Left renal cortex interstitium (tissue), 4 donors: ENCODE results near the gene LGALS3BP. TPM values are rescaled to one million over a fixed set of nuclear protein-coding genes. Genes with fewer than 3 reads are reported as not detected.
A peak's percentile ranks its signal among the peaks of the same experiment; 100 is the strongest.
"Not testable (repeated sequence)": the region's sequence is repeated elsewhere in the genome, so short reads cannot be mapped to it uniquely, and the experiment has no call there.

Source experiments
- DNase-seq, 4 donors: peaks; one replicate each; pipeline ENCODE4 v3.0.0-alpha.2; 2013; ENCODE audit warnings: low read depth in 4 of 4, low spot score in 2 of 4, missing footprints in 1 of 4
- polyA plus RNA-seq, 4 donors: library from polyadenylated mRNA; unstranded; fragments of 120-200 nt; gene quantifications; one replicate each; pipeline ENCODE4 v1.2.1, GENCODE V29; 2013; ENCODE audit not compliant: insufficient read length in 4 of 4

The LGALS3BP gene
- polyA plus RNA-seq, 4 donors: 116 to 170 (median 125) TPM

GRCh38 chr17:78945455-78945854 is 34.3 kb downstream of the LGALS3BP start:
- not testable (repeated sequence) for DNase-seq

- no peak for DNase-seq
These were observed 34.8 kb downstream of the LGALS3BP start for GRCh38 chr17:78944956-78945355.

- DNase-seq: no peak
These were observed 35.7 kb downstream of the LGALS3BP start for GRCh38 chr17:78944026-78944425.

GRCh38 chr17:78940708-78941107 is 39.0 kb downstream of the LGALS3BP start:
- no peak for DNase-seq

- DNase-seq: no peak
These were observed 39.5 kb downstream of the LGALS3BP start for GRCh38 chr17:78940258-78940657.

- no peak for DNase-seq
These were observed 40.1 kb downstream of the LGALS3BP start for GRCh38 chr17:78939615-78940014.

GRCh38 chr17:78937561-78937960 is 42.2 kb downstream of the LGALS3BP start:
- no peak for DNase-seq

- no peak for DNase-seq
These were observed 44.1 kb downstream of the LGALS3BP start for GRCh38 chr17:78935419-78936323.

- DNase-seq: no peak
These were observed 44.9 kb downstream of the LGALS3BP start for GRCh38 chr17:78934681-78935418.

- peak; percentile 74 to 90 (median 82) for DNase-seq
These were observed 45.7 kb downstream of the LGALS3BP start for GRCh38 chr17:78933959-78934568.

GRCh38 chr17:78933025-78933958 is 46.4 kb downstream of the LGALS3BP start:
- DNase-seq: no peak

- DNase-seq: no peak
These were observed 49.6 kb downstream of the LGALS3BP start for GRCh38 chr17:78929908-78930775.

GRCh38 chr17:78925662-78926555 is 53.8 kb downstream of the LGALS3BP start:
- DNase-seq: peak in 1 of 4 donors; percentile 66

GRCh38 chr17:78925234-78925633 is 54.5 kb downstream of the LGALS3BP start, which contains the start of gene TIMP2:
Gene TIMP2 (minus strand): TSS chr17:78925387. CDS start chr17:78925088, 299 bp downstream.
- DNase-seq: peak in 3 of 4 donors; percentile 70 to 85 (median 79)

GRCh38 chr17:78924481-78925151 is 55.1 kb downstream of the LGALS3BP start:
- no peak for DNase-seq

GRCh38 chr17:78923660-78924453 is 55.9 kb downstream of the LGALS3BP start:
- DNase-seq: no peak
